ENCODE results near the gene RIT2.

DNA sequence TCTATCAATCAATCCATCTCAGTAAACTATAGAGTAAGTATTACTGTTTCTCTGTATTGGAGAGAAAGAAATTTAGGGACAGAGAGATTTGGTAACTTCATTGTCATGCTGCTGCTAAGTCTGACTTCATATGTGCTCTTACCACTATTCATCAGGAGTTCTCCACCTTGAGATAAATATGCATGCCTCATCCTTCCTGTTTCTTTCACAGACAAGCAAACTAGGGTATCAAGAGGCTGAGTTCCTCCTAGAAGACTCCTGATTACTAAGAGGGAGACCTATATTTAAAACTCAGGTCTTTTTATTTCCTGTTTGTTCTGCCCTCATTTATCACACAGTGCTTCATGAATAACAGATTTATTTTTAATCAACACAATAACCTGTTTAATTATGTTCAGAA is 34.1 kb downstream of the RIT2 start:
- TF ChIP-seq, protein P1, sequence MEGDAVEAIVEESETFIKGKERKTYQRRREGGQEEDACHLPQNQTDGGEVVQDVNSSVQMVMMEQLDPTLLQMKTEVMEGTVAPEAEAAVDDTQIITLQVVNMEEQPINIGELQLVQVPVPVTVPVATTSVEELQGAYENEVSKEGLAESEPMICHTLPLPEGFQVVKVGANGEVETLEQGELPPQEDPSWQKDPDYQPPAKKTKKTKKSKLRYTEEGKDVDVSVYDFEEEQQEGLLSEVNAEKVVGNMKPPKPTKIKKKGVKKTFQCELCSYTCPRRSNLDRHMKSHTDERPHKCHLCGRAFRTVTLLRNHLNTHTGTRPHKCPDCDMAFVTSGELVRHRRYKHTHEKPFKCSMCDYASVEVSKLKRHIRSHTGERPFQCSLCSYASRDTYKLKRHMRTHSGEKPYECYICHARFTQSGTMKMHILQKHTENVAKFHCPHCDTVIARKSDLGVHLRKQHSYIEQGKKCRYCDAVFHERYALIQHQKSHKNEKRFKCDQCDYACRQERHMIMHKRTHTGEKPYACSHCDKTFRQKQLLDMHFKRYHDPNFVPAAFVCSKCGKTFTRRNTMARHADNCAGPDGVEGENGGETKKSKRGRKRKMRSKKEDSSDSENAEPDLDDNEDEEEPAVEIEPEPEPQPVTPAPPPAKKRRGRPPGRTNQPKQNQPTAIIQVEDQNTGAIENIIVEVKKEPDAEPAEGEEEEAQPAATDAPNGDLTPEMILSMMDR (IDR thresholded peaks at IDR 0.05), result no peak
- TF ChIP-seq POLR2AphosphoS5 (IDR thresholded peaks at IDR 0.05), result no peak
